HepG2 (cell line): ENCODE data around the gene KLHL18. TPM values are rescaled to one million over a fixed set of nuclear protein-coding genes. Genes with fewer than 3 reads are reported as not detected.

Source experiments
- BRD4 ChIP-seq: sonication (generic); formaldehyde crosslinking; IDR thresholded peaks from 2 replicates; pipeline ENCODE4 v1.4.0; 2020; ENCODE audit warnings: missing genetic modification reagents
- CBX2 ChIP-seq, 2 experiments: fragments of 200-600 bp in 1 of 2; sonication (generic); formaldehyde crosslinking in 1 of 2; IDR thresholded peaks; 2 replicates each; pipeline versions ENCODE4 v1.7.0 to v1.8.1; 2018 to 2022; ENCODE audit warnings: low read depth in 2 of 2, low read length in 1 of 2, mild to moderate bottlenecking in 1 of 2, missing genetic modification reagents in 1 of 2
- HDAC1 ChIP-seq: sonication (generic); formaldehyde crosslinking; IDR thresholded peaks from 2 replicates; pipeline ENCODE4 v1.5.1; 2020; ENCODE audit warnings: mild to moderate bottlenecking, missing genetic modification reagents
- KDM5A ChIP-seq: fragments of 200-600 bp; sonication (generic); IDR thresholded peaks from 2 replicates; pipeline ENCODE4 v1.7.0; 2018; ENCODE audit warnings: antibody characterized with exemption, mild to moderate bottlenecking, low read length, borderline replicate concordance
- NR2F1 ChIP-seq, 2 experiments: fragments of 450-650 bp in 1 of 2; formaldehyde crosslinking in 1 of 2; IDR thresholded peaks; 2 replicates each; pipeline versions ENCODE4 v1.5.0 to v1.6.1; 2016 to 2020; ENCODE audit warnings: mild to moderate bottlenecking in 1 of 2, missing compliant biosample characterization in 1 of 2, missing genetic modification reagents in 1 of 2, moderate library complexity in 1 of 2
- RARA ChIP-seq: IDR thresholded peaks from 2 replicates; pipeline ENCODE4 v1.6.1; 2016; ENCODE audit warnings: missing genetic modification reagents, missing compliant biosample characterization
- TMF1 ChIP-seq: sonication (generic); formaldehyde crosslinking; IDR thresholded peaks from 2 replicates; pipeline ENCODE4 v1.8.1; 2022; ENCODE audit warnings: low read depth, missing genetic modification reagents
- TOPORS ChIP-seq: sonication (generic); formaldehyde crosslinking; IDR thresholded peaks from 2 replicates; pipeline ENCODE4 v1.8.0; 2023; ENCODE audit warnings: mild to moderate bottlenecking, missing genetic modification reagents
- ZBTB1 ChIP-seq: sonication (generic); formaldehyde crosslinking; IDR thresholded peaks from 2 replicates; pipeline ENCODE4 v1.4.0; 2020; ENCODE audit warnings: missing genetic modification reagents, borderline replicate concordance
- ZNF264 ChIP-seq: sonication (generic); formaldehyde crosslinking; IDR thresholded peaks from 2 replicates; pipeline ENCODE4 v1.4.0; 2020; ENCODE audit warnings: missing genetic modification reagents
- ZNF326 ChIP-seq: sonication (generic); formaldehyde crosslinking; IDR thresholded peaks from 2 replicates; pipeline ENCODE4 v1.4.0; 2020; ENCODE audit warnings: missing genetic modification reagents, borderline replicate concordance
- ZNF589 ChIP-seq: sonication (generic); formaldehyde crosslinking; conservative IDR thresholded peaks from 2 replicates; pipeline ENCODE4 v1.8.0; 2022; ENCODE audit warnings: mild to moderate bottlenecking, moderate library complexity, missing genetic modification reagents
- ZNF749 ChIP-seq: sonication (generic); formaldehyde crosslinking; IDR thresholded peaks from 2 replicates; pipeline ENCODE4 v1.8.0; 2022; ENCODE audit warnings: mild to moderate bottlenecking, missing genetic modification reagents, moderate library complexity, borderline replicate concordance
- ZNF761 ChIP-seq: sonication (generic); formaldehyde crosslinking; conservative IDR thresholded peaks from 2 replicates; pipeline ENCODE4 v1.4.0; 2020; ENCODE audit warnings: mild to moderate bottlenecking, missing genetic modification reagents
- polyA plus RNA-seq, 8 experiments: library from polyadenylated mRNA; depleted of rRNA in 3 of 8; stranded (reverse) in 7 of 8; unstranded in 1 of 8; fragments of >200 nt; fragmentation: Illumina TruSeq in 4 of 8; extraction: Trizol in 4 of 8; gene quantifications; 2 replicates each; pipeline versions ENCODE4 v1.2.1 to v1.2.3, GENCODE V29; 2011 to 2016; ENCODE audit warnings: low read depth in 4 of 8, missing spikeins in 1 of 8, mixed read lengths in 1 of 8; ENCODE audit not compliant: insufficient read depth in 1 of 8
- total RNA-seq, 5 experiments: library from RNA; depleted of rRNA; stranded (reverse); fragments of >200 nt; fragmentation: Illumina TruSeq; extraction: Trizol; gene quantifications; 2 replicates each; pipeline ENCODE4 v1.2.3, GENCODE V29; 2016; ENCODE audit warnings: low read depth in 1 of 5
- TF ChIP-seq, protein P1 (sequence below): conservative IDR thresholded peaks from 2 replicates; pipeline ENCODE4 v1.6.1; 2018; ENCODE audit warnings: missing genetic modification reagents
- TF ChIP-seq, protein P2 (sequence below): sonication (generic); formaldehyde crosslinking; conservative IDR thresholded peaks from 2 replicates; pipeline ENCODE4 v1.4.0; 2020; ENCODE audit warnings: missing genetic modification reagents
- TF ChIP-seq, protein P3 (sequence below): sonication (generic); formaldehyde crosslinking; IDR thresholded peaks from 2 replicates; pipeline ENCODE4 v1.5.0; 2020; ENCODE audit warnings: mild to moderate bottlenecking, missing genetic modification reagents
- TF ChIP-seq, protein P4 (sequence below): sonication (generic); formaldehyde crosslinking; IDR thresholded peaks from 2 replicates; pipeline ENCODE4 v1.9.0; 2022; ENCODE audit warnings: missing genetic modification reagents, mild to moderate bottlenecking, borderline replicate concordance

The KLHL18 gene
- total and polyA plus RNA-seq, 2 of the 13 experiments (the other 11 are each of a cell fraction or from before 2014, with no cell fraction given), result 17.5 to 18.8 TPM

DNA sequence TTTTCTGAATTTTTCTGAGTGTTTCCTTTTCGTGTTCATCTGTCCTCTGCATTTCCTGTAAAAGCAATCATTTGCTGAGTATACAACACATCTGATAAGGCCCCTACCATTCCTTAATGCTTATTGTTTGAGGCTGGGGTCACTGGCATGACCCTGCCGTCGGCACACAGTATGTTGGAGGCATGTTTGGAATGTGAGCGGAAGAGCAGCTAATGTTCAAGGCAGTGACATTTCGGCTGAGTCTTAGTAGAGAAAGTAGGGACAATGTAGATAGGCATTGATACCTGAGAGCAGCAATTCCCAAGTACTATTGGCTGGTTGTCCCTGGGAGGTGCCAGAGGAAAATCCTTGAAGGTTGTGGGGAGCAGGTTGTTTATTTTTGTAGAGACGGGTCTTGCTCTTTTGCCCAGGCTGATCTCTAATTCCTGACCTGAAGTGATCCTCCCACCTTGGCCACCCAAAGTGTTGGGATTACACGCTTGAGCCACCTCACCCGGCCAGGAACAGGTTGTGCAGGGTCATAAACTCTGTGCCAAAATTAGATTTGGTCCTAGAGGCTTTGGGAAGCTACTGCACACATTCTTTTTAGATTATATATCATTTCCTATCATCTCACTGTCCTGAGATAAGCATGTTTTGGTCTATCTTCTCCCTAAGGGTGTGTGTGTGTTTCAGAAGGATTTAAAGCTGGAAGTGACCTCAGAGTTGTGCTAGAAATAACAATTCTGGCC is 111.6 kb downstream of the KLHL18 start (continued):
- TF ChIP-seq ZNF749 (CRISPR knock-in tag), result no peak
- TF ChIP-seq RARA (CRISPR knock-in tag), result peak; percentile 69
- peak; percentile 55; the same call in 1 of the 2 replicates for TF ChIP-seq HDAC1 (CRISPR knock-in tag)
- TF ChIP-seq, protein P1, sequence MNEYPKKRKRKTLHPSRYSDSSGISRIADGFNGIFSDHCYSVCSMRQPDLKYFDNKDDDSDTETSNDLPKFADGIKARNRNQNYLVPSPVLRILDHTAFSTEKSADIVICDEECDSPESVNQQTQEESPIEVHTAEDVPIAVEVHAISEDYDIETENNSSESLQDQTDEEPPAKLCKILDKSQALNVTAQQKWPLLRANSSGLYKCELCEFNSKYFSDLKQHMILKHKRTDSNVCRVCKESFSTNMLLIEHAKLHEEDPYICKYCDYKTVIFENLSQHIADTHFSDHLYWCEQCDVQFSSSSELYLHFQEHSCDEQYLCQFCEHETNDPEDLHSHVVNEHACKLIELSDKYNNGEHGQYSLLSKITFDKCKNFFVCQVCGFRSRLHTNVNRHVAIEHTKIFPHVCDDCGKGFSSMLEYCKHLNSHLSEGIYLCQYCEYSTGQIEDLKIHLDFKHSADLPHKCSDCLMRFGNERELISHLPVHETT (CRISPR knock-in tag), result no peak
- no peak for TF ChIP-seq TOPORS (CRISPR knock-in tag)
- TF ChIP-seq NR2F1 (CRISPR knock-in tag; IDR thresholded peaks at IDR 0.05), result peak; percentile 71 to 72; a peak in 3 of 4 replicates
- TF ChIP-seq, protein P2, sequence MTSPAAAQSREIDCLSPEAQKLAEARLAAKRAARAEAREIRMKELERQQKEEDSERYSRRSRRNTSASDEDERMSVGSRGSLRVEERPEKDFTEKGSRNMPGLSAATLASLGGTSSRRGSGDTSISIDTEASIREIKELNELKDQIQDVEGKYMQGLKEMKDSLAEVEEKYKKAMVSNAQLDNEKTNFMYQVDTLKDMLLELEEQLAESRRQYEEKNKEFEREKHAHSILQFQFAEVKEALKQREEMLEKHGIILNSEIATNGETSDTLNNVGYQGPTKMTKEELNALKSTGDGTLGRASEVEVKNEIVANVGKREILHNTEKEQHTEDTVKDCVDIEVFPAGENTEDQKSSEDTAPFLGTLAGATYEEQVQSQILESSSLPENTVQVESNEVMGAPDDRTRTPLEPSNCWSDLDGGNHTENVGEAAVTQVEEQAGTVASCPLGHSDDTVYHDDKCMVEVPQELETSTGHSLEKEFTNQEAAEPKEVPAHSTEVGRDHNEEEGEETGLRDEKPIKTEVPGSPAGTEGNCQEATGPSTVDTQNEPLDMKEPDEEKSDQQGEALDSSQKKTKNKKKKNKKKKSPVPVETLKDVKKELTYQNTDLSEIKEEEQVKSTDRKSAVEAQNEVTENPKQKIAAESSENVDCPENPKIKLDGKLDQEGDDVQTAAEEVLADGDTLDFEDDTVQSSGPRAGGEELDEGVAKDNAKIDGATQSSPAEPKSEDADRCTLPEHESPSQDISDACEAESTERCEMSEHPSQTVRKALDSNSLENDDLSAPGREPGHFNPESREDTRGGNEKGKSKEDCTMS (CRISPR knock-in tag), result no peak
- TF ChIP-seq, protein P3, sequence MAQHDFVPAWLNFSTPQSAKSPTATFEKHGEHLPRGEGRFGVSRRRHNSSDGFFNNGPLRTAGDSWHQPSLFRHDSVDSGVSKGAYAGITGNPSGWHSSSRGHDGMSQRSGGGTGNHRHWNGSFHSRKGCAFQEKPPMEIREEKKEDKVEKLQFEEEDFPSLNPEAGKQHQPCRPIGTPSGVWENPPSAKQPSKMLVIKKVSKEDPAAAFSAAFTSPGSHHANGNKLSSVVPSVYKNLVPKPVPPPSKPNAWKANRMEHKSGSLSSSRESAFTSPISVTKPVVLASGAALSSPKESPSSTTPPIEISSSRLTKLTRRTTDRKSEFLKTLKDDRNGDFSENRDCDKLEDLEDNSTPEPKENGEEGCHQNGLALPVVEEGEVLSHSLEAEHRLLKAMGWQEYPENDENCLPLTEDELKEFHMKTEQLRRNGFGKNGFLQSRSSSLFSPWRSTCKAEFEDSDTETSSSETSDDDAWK (CRISPR knock-in tag), result no peak
- TF ChIP-seq CBX2 (IDR thresholded peaks at IDR 0.05; ENCODE audit: low read depth, low read length), result no peak
- TF ChIP-seq CBX2 (CRISPR knock-in tag; IDR thresholded peaks at IDR 0.05; ENCODE audit: low read depth), result no peak
- TF ChIP-seq TMF1 (CRISPR knock-in tag), result no peak
- TF ChIP-seq ZBTB1 (CRISPR knock-in tag), result no peak
- TF ChIP-seq, protein P4, sequence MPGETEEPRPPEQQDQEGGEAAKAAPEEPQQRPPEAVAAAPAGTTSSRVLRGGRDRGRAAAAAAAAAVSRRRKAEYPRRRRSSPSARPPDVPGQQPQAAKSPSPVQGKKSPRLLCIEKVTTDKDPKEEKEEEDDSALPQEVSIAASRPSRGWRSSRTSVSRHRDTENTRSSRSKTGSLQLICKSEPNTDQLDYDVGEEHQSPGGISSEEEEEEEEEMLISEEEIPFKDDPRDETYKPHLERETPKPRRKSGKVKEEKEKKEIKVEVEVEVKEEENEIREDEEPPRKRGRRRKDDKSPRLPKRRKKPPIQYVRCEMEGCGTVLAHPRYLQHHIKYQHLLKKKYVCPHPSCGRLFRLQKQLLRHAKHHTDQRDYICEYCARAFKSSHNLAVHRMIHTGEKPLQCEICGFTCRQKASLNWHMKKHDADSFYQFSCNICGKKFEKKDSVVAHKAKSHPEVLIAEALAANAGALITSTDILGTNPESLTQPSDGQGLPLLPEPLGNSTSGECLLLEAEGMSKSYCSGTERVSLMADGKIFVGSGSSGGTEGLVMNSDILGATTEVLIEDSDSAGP (CRISPR knock-in tag), result no peak
- no peak for TF ChIP-seq ZNF264 (CRISPR knock-in tag)
- TF ChIP-seq ZNF589 (CRISPR knock-in tag), result no peak
- no peak for TF ChIP-seq ZNF761 (CRISPR knock-in tag)
- TF ChIP-seq BRD4 (CRISPR knock-in tag), result no peak
- no peak for TF ChIP-seq ZNF326 (CRISPR knock-in tag)
- no peak for TF ChIP-seq KDM5A
